NCI-H2107 treated with DMSO at 0.1 percent for 48 hours (cell line): ENCODE results near the gene CLEC4G.
"Not testable (repeated sequence)": the region's sequence is repeated elsewhere in the genome, so short reads cannot be mapped to it uniquely, and the experiment has no call there.

ENCODE experiments used
- DNase-seq: peaks from one replicate; lab custom pipeline; 2025; ENCODE audit not compliant: unreplicated experiment; lab: John Stamatoyannopoulos, UW

CLEC4G gene

DNA sequence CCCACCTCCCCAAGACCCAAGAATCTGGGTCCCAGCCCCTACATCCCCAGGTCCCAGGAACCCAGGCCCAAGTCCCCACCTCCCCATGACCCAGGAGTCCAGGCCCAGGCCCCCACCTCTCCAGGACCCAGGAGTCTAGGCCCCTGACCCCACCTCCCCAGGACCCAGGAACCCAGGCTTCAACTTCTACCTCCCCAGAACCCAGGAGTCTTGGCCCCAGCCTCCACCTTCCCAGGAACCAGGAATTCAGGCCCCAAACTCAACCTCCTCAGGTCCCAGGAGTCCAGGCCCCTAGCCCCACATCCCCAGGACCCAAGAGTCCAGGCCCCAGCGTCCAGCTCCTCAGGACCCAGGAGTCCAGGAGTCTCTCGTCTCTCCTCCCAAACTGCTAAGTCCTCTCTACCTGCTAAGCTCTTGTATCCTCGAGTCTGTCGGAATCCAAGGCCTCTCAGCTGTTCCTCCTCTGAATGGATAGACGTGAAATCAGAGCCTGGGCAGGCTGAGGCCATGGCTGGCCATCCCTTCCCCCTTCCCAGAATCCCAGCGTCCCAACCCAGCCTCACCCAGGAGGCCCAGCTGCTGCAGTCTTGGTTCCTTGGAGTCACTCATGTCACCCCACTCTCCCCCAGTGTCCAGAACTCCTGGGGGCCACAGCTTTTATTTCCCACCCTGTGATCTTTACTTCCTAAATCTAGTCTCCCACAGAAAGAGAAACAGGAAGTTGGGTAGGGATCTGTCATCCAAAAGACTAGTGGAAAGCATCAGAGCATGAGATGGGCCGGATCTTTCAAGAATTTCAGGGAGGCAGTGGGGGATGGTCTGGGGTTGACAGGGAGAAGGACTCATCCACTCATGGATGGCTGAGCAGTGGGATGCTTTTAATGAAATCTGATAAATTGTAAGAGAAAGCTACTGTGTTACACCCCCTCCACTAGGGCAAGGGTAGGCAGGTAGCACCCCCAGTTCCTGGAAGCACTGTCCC, 15.3 kb upstream of the CLEC4G start, which contains the start of gene CD209:
CD209 (minus strand) TSS at position 632 of the 982 bp plus-strand sequence; CDS start at position 609, 23 bp downstream.
- DNase-seq, result no peak

DNA sequence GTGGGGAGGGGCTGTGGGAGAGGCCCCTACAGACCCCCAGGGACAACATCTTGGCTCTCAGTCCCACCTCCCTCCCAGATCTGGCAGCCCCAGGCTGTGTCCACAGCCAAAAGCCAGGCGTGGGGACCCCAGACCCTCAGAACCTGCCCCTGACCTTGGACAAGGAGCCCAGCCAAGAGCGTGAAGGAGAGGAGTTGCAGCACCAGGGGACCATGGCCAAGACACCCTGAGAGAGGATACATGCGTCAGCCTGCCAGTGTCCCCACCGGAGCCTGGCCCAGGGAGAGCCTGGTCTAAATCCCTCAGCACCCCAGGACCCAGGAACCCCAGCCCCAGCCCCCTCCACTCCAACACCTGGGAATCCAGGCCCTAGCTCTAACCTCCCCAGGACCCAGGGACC, 14.4 kb upstream of the CLEC4G start:
- not testable (repeated sequence) for DNase-seq

DNA sequence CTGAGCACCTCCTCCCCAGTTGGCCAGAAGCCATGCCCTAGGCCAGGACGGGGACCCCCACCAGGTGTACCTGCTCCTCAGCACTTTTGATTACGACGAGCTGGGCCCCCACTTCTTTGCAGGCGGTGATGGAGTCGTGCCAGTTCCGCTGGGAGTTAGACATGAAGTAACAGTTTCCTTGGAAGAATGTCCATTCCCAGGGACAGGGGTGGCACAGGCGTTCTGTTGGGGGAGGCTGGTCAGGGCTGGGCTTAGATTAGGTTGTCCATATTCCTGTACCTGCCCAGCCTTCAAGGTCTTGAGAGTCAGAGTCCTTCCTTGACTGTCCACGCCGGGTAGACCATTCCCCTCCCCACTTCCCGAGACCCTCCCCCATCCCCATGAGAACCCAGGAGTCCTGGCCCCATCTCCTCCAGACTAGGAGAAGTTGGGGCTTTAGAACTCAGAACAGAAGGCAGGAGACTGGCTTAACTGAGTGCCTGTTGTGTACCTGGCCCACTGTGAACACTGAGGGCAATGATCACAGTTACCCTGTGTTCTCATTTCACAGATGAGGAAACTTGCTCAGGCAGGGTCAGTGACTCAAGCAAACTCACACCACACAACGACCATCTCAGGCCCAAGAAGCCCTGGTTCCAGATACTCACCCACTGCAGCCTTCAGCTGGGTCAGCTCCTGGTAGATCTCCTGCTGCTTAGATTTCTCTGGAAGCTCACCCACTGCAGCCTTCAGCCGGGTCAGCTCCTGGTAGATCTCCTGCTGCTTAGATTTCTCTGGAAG, 13.2 kb upstream of the CLEC4G start:
- DNase-seq, result no peak

DNA sequence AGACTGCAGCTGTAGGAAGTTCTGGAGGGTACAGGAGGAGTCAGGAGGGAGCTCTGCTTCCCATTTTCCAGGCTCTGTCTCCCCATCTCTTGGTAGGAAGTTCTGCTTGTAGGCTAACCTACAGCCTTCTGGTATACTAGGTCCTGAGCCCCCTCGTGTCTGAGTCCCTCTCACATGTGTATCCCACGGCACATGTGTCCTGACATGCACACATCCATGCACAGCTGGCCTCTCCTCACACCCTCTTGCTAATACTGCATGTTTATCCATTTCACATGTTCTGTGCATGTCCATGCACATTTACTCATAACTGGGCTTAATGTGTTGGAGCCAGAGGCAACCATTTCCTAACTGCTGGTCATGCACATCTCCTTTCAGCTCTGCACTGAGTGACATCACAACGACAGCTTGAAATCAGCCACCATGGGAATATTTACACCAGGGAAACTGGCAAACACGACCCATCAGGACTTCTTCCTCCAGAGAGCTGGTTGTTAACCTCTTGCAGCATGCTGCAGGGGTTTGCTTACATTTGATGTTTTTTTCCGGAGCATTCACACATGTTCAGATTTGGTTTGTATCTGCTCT, 12.4 kb upstream of the CLEC4G start:
- DNase-seq, result no peak

DNA sequence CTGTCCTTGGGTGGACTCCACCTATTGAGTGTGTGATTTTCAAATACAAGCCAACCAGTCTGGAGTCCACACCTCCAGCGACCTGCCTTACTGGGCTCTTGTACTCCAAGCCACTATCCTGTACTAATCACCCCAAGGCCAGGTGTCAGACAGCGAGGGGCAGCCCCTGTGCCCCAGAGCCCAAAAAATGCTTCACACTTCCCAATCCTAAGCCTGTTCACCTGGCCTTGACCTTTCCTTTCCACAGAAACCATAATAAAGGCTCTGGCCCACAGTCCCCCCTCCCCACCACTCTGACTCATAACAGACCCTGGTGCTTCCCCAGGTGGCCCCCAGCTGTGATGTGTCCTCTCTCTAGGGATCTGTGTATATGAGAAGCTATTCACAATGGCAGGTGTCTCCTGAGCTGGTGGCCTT, 11.5 kb upstream of the CLEC4G start:
- DNase-seq, result no peak

DNA sequence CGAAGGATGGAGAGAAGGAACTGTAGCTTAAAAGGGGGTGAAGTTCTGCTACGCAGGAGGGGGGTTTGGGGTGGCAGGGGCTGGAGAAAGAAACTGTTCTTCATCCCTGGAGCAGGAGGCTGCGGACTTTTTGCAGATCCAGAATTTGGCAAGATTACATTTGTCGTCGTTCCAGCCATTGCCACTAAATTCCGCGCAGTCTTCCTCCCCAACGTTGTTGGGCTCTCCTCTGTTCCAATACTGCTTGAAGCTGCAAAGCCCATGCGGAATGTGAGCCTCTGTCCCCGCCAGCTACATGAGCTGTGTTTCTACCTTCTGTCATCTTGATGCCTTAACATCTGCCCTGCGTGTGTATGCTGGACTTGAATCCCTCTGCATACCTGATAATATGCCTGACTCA, 11.1 kb upstream of the CLEC4G start:
- DNase-seq, result no peak

DNA sequence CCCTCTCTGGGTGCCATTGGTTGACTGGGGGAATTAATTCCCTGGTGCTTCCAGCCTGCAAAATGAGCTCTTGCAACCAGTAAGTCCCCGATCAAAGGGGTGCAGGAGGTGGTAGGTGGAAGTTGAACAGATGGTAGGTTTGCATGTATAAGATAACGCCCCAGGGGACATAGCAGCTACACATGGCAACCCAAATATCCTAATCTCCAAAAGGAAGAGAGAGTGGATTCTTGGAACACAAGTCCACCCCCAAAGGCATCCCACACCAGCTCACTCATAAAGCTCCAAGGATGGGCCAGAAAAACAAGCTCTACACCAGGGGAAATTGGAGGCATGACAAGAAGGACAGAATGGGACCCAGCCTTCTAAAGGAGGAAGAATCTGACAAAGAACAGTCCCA, 10.7 kb upstream of the CLEC4G start:
- no peak for DNase-seq

DNA sequence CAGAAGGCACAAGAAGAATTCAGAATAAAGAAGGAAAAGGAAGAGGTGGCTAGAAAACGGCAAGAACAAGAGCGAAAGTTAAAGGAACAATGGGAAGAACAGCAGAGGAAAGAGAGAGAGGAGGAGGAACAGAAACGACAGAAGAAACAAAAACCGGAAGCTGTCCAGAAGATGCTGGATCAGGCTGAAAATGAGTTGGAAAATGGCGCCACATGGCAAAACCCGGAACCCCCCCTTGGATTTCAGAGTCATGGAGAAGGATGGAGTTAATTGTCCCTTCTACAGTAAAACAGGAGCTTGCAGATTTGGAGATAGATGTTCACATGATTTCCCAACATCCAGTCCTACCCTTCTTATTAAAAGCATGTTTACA, 8.8 kb upstream of the CLEC4G start:
- no peak for DNase-seq

DNA sequence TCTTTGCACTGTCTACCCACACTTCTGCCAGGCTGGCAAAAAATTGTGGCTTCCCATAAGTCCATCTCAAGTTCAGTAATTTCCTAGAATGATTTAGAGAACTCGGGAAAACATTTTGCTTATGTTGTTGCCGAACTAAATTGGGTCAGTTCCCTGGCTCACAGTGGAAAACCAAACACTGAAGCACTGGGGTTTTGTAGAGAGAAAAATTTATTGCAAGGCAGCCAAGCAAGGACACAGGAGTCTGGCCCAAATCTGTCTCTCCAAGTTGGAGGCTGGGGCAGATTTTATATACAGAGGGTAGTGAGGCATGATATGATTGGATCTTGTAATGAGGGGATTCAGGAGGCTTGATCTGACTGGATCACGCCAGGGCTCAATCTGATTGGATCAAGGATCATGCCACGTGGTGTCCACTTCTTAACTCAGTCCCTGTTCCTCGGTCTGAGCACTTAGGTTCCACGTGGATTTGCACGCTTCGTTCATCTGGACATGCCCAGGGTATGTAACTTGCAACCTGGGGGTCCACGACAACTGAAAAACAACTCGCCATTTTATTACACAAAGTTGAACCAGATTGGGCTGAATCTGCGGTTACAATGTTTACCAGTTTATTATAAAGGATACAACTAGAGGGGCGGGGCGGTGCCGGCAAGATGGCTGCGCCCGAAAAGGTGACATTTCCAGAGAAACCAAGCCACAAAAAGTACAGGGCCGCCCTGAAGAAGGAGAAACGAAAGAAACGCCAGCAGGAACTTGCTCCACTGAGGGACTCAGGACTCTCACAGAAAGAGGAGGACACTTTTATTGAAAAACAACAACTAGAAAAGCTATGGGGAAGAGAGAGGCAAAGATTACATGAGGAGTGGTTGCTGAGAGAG, 8.1 kb upstream of the CLEC4G start:
- no peak for DNase-seq

DNA sequence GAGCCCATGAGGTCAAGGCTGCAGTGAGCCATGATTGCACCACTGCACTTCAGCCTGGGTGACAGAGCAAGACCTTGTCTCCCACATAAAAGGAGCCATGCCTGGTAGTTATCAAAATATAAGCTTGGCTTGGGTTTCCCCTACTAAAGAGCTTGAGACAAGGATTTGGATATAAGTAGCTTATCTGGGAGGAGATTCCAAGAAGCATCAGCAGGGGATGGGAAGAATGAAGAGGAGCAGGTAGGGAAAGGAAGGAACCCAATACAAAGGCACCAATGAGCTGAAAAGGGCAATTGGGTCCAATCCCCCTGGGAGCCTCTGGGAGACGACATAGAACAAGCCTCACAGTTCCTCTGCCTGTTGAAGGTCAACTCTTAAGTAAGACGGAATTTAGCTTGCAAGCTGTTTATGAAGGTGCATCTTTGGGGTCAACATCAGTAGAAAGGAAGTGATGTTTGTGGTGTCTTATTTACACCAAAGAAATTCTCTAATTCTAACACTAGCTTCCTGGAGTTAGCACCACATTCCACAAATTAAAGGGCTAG, 7.4 kb upstream of the CLEC4G start:
- DNase-seq, result no peak

DNA sequence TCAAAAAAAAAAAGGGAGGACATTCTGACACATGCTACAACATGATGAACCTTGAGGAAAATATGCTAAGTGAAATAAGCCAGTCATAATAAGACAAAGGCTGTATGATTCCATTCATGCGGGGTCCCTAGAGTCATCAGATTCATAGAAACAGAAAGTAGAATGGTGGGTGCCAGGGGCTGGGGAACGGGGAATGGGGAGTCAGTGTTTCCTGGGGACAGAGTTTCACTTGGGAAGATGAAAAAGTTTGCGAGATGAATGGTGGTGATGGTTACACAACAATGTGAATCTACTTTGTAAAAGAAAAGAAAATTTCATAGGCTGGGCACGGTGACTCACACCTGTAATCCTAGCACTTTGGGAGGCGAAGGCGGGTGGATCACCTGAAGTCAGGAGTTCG, 6.1 kb upstream of the CLEC4G start:
- DNase-seq, result no peak

DNA sequence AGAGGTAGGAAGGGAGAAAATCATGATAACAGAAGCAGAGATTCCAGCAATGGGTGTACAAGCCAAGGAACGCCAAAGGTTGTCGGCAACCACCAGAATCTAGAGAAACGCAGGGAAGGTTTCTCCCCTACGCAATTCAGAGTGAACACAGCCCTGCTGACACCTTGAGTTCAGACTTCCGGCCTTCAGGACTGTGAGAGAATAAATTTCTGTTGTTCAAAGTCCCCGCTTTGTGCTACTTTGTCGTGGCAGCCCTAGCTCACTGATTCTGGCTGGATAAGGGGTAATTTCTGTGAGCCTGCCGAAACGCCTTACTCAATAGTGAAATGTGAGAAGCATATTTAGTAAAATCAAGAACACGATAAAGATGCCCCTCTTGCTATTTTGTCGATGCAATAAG, 5.3 kb upstream of the CLEC4G start:
- DNase-seq, result no peak

DNA sequence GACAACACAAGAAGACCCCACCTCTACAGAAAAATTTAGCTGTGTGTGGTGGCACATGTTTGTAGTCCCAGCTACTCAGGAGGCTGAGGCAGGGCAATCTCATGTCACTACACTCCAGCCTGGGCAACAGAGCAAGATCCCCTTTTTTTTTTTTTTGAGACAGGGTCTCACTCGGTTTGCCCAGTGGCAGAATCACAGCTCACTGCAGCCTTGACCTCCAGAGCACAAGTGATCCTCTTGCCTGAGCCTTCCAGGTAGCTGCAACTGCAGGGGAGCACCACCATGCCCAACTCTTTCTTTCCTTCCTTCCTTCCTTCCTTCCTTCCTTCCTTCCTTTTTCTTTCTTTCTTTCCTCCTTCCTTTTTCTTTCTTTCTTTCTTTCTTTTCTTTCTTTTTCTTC, 4.2 kb upstream of the CLEC4G start:
- no peak for DNase-seq

DNA sequence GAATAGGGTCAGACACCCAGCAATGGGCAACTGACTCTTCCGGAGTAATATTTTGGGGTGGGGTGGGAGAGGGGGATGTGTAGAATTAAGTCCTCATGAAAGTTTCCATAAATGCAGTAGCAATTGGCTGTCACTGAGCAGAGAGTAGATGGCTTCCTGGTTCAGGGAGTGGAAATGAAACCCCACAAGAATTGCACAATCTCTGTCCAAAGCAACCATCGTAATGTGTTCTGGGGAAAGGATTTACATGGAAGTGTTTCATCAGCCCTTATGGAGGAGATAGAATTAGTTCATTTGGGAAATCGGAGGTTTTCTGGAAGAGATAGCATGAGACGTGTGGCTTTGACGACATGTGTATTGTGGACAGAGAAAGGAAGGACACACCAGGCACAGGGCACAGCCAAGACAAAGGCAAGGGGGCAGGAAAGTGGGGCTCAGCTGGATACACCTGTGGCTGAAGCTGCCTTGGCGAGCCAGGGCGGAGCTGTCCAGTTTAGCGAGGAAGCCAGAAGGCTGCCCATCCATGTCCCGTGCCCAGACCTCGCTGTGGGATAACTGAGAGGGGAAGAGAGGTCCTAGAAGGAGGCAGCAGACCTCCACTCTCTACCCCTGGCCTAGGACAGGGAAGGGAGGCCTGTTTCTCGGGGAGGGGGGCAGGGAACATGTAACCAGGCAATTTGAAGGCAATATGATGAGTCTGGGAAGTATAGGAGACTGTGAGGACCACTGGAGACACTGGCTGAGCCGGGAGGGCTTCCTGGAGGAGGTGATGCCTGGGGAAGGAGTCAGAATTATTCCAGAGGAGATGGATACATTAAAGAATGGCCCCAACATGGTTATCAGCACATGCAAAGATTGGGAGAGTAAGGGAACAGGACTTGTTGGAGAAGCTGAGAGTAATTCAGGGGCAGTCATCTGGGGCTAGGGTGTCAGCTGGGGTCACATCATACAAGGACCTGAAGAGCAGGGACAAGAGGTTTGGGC, 2.6 kb upstream of the CLEC4G start:
- DNase-seq, result no peak

DNA sequence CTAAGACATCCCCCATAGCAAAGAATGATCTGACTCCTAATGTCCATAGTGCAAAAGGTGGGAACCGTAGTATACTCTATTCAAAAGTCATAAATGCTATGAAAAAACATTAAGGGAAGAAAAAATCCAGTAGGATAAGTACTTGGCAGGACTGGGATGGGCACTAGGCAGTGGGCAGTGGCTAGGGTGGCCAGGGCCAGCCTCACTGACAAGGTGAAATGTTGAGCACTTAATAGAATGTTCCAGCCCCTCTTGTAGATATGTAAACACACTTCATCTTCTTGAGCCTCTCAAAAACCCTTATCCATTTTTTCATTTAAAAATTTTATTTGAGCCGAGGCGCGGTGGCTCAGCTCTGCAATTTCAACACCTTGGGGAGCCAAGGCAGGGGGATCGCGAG, 1.5 kb upstream of the CLEC4G start:
- DNase-seq, result no peak

DNA sequence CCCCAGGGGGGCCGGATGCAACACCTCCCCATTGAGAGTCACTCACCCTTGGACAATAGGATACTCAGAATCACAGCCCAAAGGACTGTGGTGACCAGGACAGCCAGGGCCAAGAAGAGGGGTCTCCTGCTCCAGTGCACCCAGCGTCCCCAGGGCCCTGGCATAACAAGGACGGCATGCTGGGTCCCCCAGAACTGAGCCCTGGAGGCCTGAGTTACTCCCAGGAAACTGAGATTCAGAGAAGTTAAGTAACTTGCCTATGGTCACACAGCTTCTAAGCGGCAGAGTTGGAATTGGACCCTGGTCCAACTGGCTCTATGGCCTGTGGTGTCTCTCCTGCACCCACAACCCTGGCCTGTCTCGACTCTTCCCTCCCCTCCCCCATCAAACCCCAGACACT, 295 bp downstream of the CLEC4G start:
- DNase-seq, result no peak

DNA sequence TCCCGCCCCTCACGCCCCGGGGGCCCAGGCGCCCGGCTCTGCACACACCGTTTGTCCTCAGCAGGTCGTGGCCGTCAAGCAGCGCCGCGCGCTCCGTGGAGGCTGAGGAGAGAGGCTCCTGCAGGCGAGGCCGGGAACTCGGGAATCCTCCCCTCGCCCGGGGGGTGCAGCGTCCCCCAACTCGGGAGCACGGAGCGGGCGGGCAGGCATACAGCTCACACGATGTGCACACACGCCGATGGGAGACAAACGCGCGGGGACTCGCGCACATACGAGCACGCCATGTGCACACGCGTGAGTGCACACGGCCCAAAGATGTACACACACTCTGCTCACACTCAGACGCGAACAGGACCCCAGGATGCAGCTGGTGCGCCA, 703 bp downstream of the CLEC4G start:
- no peak for DNase-seq

DNA sequence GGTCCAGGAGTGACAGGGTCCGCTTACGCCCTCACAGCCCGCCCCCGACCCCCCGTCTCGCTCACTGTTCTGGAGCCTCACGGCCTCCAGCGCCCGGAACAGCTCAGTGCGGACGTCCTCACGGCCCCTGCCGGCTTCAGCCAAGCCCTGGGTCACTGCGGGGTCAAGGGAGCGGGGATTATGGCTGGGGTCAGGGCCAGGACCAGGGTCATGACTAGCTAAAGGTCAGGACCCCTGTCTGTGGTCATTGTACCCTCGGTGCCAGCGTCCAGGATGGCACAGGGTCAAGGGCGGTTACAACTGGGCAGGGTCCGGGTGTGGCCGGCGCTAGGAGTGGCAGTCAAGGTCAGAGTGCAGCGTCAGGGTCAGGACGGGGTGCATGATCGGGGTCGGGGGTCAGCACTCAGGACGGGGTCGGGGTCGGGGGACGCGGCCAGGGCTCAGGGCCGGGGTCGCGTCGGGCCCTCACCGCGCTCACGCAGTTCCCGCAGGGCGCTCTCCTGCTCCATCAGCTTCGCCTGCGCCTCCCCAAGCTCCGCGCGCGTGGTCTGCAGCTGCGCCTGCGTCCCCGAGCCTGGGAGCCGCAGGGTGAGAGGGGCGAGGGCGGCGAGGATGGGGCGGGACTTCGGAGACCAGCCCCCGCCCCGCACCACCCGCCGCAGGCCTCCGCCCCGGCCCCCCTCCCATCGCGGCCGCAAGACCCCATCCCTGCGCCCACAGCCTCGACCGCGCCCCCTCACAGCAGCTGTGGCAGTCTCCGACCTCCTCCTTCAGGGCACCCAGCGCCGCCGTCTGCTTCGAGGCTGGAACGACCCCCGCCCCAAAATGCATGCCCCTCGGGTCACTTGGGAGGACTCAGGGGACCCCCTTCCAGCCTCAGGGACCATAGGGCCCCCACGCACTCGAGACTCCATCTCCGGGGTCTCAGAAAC, 1.4 kb downstream of the CLEC4G start:
- DNase-seq, result no peak
